Measurements from ENCODE around the gene BIRC7. TPM values are rescaled to one million over a fixed set of nuclear protein-coding genes. Genes with fewer than 3 reads are reported as not detected.
A peak's percentile ranks its signal among the peaks of the same experiment; 100 is the strongest.

BIRC7 gene
- total and polyA plus RNA-seq, 2 donors from 2014 or later = 0.30 to 4.0 TPM

- no peak overlapping the region for H3K4me3 ChIP-seq (ENCODE audit: low read length in 3 of 3)
- FAIRE-seq (no peak), DNase-seq (peak in 1 of 5 donors; percentile 66)
- H3K4me1 ChIP-seq (ENCODE audit: control insufficient read depth in 2 of 3, insufficient read depth in 2 of 3, low read depth in 1 of 3, low read length in 3 of 3) = no peaks in the 10 kb centered on the region
- no peak for TF ChIP-seq CTCF (IDR thresholded peaks at IDR 0.05; ENCODE audit: borderline replicate concordance, extremely low read depth, insufficient read depth)
- no peaks in the 10 kb centered on the region for H3K27me3 ChIP-seq (ENCODE audit: control insufficient read depth, insufficient read depth, low read length)
- no peaks in the 10 kb centered on the region for H3K9me3 ChIP-seq (ENCODE audit: control insufficient read depth in 2 of 3, insufficient read depth in 1 of 3, low read length in 3 of 3)
- no peaks in the 10 kb centered on the region for H3K36me3 ChIP-seq (ENCODE audit: control insufficient read depth in 2 of 3, insufficient read depth in 3 of 3, low read length in 3 of 3)
- no peak overlapping the region for H3K27ac ChIP-seq (ENCODE audit: low read depth in 2 of 2, low read length in 2 of 2)
- H3K9ac ChIP-seq (ENCODE audit: low read length in 3 of 3) = no peak overlapping the region
- intact Hi-C loops (cut with DNase I) = no loop called here
Measured at GRCh38 chr20:63236116-63236837, 572 bp downstream of the BIRC7 start.

GRCh38 chr20:63238031-63238430 lies 2.3 kb downstream of the BIRC7 start:
- Histone ChIP-seq H3K36me3 (ENCODE audit: control insufficient read depth in 2 of 3, insufficient read depth in 3 of 3, low read length in 3 of 3) (no peaks in the 10 kb centered on the region), H3K27me3 (ENCODE audit: control insufficient read depth, insufficient read depth, low read length) (no peaks in the 10 kb centered on the region), H3K4me1 (ENCODE audit: control insufficient read depth in 2 of 3, insufficient read depth in 2 of 3, low read depth in 1 of 3, low read length in 3 of 3) (no peaks in the 10 kb centered on the region), H3K9me3 (ENCODE audit: control insufficient read depth in 2 of 3, insufficient read depth in 1 of 3, low read length in 3 of 3) (no peaks in the 10 kb centered on the region), H3K9ac (ENCODE audit: low read length in 3 of 3) (no peak overlapping the region), H3K27ac (ENCODE audit: low read depth in 2 of 2, low read length in 2 of 2) (no peak overlapping the region), H3K4me3 (ENCODE audit: low read length in 3 of 3) (no peak overlapping the region)
- intact Hi-C loops (cut with DNase I) = no loop called here
- FAIRE-seq = no peak
- DNase-seq = peak in 1 of 5 donors; percentile 55
- TF ChIP-seq CTCF (IDR thresholded peaks at IDR 0.05; ENCODE audit: borderline replicate concordance, extremely low read depth, insufficient read depth) = no peak

GRCh38 chr20:63238514-63239125 lies 2.9 kb downstream of the BIRC7 start:
- peak in 3 of 5 donors; percentile 50 to 77 (median 57) for DNase-seq

More at GRCh38 chr20:63238514-63239125, 2.9 kb downstream of the BIRC7 start:
- no peak for FAIRE-seq
- intact Hi-C loops (cut with DNase I) = no loop called here
- no peak overlapping the region for H3K27ac ChIP-seq (ENCODE audit: low read depth in 2 of 2, low read length in 2 of 2)
- H3K27me3 ChIP-seq (ENCODE audit: control insufficient read depth, insufficient read depth, low read length) = no peaks in the 10 kb centered on the region
- H3K9ac ChIP-seq (ENCODE audit: low read length in 3 of 3) = no peak overlapping the region
- no peak for TF ChIP-seq CTCF (IDR thresholded peaks at IDR 0.05; ENCODE audit: borderline replicate concordance, extremely low read depth, insufficient read depth)
- H3K36me3 ChIP-seq (ENCODE audit: control insufficient read depth in 2 of 3, insufficient read depth in 3 of 3, low read length in 3 of 3) = no peaks in the 10 kb centered on the region
- H3K9me3 ChIP-seq (ENCODE audit: control insufficient read depth in 2 of 3, insufficient read depth in 1 of 3, low read length in 3 of 3) = no peaks in the 10 kb centered on the region
- no peaks in the 10 kb centered on the region for H3K4me1 ChIP-seq (ENCODE audit: control insufficient read depth in 2 of 3, insufficient read depth in 2 of 3, low read depth in 1 of 3, low read length in 3 of 3)
- H3K4me3 ChIP-seq (ENCODE audit: low read length in 3 of 3) = no peak overlapping the region
